M059J (cell line): ENCODE measurements around the gene SMIM41. TPM values are rescaled to one million over a fixed set of nuclear protein-coding genes. Genes with fewer than 3 reads are reported as not detected.
"Not testable (repeated sequence)": the region's sequence is repeated elsewhere in the genome, so short reads cannot be mapped to it uniquely, and the experiment has no call there.

Experiments used
- DNase-seq: peaks from one replicate; pipeline ENCODE4 v3.0.0-alpha.2; 2012; ENCODE audit warnings: low read depth
- total RNA-seq: library from RNA; depleted of rRNA; stranded (reverse); fragments of >200 nt; shearing (Covaris generic); gene quantifications from 2 replicates; pipeline ENCODE4 v1.2.3, GENCODE V29; 2014

The SMIM41 gene
- total RNA-seq, 1 experiment from 2014 or later: not detected

GRCh38 chr12:52084491-52085231 lies 5.2 kb downstream of the SMIM41 start:
- DNase-seq: no peak

- no peak for DNase-seq
These were observed 6.2 kb downstream of the SMIM41 start for GRCh38 chr12:52085682-52086180.

- no peak for DNase-seq
These were observed 6.9 kb downstream of the SMIM41 start for GRCh38 chr12:52086366-52086765.

- no peak for DNase-seq
These were observed 7.7 kb downstream of the SMIM41 start for GRCh38 chr12:52086944-52087835.

GRCh38 chr12:52087961-52088820 lies 8.7 kb downstream of the SMIM41 start:
- no peak for DNase-seq

- no peak for DNase-seq
These were observed 10.0 kb downstream of the SMIM41 start for GRCh38 chr12:52089491-52089890.

GRCh38 chr12:52090291-52090690 lies 10.8 kb downstream of the SMIM41 start:
- DNase-seq: no peak

- DNase-seq: no peak
These were observed 11.6 kb downstream of the SMIM41 start for GRCh38 chr12:52091061-52091460.

- no peak for DNase-seq
These were observed 12.4 kb downstream of the SMIM41 start for GRCh38 chr12:52091869-52092268.

- no peak for DNase-seq
These were observed 13.8 kb downstream of the SMIM41 start for GRCh38 chr12:52093346-52093745.

GRCh38 chr12:52096332-52097044 lies 17.0 kb downstream of the SMIM41 start:
- DNase-seq: no peak

GRCh38 chr12:52097045-52097666 lies 17.7 kb downstream of the SMIM41 start:
- no peak for DNase-seq

- DNase-seq: not testable (repeated sequence)
These were observed 25.1 kb downstream of the SMIM41 start for GRCh38 chr12:52104431-52105089.

- peak; percentile 25 for DNase-seq
These were observed 37.0 kb downstream of the SMIM41 start for GRCh38 chr12:52116222-52117125.

- not testable (repeated sequence) for DNase-seq
These were observed 38.4 kb downstream of the SMIM41 start for GRCh38 chr12:52117806-52118475.

- no peak for DNase-seq
These were observed 40.1 kb downstream of the SMIM41 start for GRCh38 chr12:52119398-52120254.
